ENCODE data around the gene CELA1. TPM values are rescaled to one million over a fixed set of nuclear protein-coding genes. Genes with fewer than 3 reads are reported as not detected.
A peak's percentile ranks its signal among the peaks of the same experiment; 100 is the strongest.

The CELA1 gene
- total RNA-seq, 1 donor from 2014 or later = not detected

DNA sequence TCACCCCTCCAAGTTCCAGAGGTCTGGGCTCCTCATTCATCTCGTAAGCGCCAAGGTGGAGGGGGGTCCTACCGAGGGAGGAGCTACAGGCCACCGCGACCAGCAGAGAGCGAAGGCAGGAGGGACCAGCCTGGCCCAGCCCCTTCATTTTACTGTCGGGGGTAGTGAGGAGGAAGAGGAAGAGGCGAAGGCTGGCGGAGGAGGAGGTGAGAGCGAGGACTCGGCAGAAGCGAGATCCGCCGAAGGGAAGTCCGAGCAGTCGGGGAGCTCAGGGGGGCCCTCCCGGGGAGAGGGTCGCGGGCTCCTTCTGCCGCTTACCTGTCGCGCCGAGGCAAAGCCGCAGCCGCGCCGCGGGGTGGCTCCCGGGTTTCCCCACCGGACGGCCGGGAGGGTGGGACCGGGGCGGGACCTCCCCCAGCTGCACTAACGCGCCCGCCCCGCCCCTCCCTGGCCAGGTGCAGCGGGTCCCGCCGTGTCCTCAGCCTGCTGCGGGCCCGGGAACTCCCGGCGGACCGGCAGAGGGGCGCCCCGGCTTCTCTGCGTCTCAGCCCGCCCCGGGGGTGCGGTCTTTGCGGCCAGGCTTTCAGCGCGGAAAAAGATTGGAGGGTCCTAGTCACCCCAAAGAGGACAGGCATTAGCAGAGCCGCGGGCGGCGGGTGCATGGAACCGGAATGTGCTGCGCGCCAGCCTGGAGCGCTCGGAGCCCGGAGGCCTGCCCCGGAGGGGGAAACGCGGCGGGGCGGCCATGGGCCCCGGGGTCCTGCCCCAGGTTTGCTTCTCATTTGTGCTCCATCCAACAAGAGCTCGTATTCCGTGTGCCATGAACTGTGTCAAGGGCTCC is 45.0 kb upstream of the CELA1 start, which contains the start of gene GALNT6:
Gene GALNT6 (minus strand): TSS at position 124 of the 841 bp plus-strand sequence. CDS start 11,625 bp downstream, outside the sequence.
- peaks cover 39% of the 10 kb centered on the region for H3K4me1 Mint-ChIP-seq (ENCODE audit: low read depth, unreplicated experiment)
- no peak for DNase-seq (ENCODE audit: low read depth)
- Histone ChIP-seq H3K27ac (ENCODE audit: low read depth, low read length) (no peak within 1 kb of the TSS), H3K9me3 (ENCODE audit: insufficient read depth, low read depth, low read length) (no peaks in the 10 kb centered on the region), H3K27me3 (ENCODE audit: insufficient read depth, low read length) (no peaks in the 10 kb centered on the region), H4K20me1 (ENCODE audit: insufficient read depth, low read length) (no peaks in the 10 kb centered on the region), H3K4me2 (ENCODE audit: low read length) (peak within 1 kb of the TSS; percentile 87), H3K4me1 (ENCODE audit: insufficient read depth, low read length) (peaks cover 48% of the 10 kb centered on the region), H2AFZ (ENCODE audit: low read depth, low read length) (peak within 1 kb of the TSS; percentile 87), H3K9ac (ENCODE audit: low read length) (peak within 1 kb of the TSS; percentile 78), H3K36me3 (ENCODE audit: insufficient read depth, low read length) (no peaks in the 10 kb centered on the region), H3K79me2 (ENCODE audit: insufficient read depth, low read length) (no peaks in the 10 kb centered on the region), H3K4me3 (ENCODE audit: insufficient read depth, low read depth, low read length) (peak within 1 kb of the TSS; percentile 59)
- no peaks in the 10 kb centered on the region for H3K36me3 Mint-ChIP-seq (ENCODE audit: low read depth, unreplicated experiment)
- no peak for FAIRE-seq
- no peaks in the 10 kb centered on the region for H3K27me3 Mint-ChIP-seq (ENCODE audit: low read depth, unreplicated experiment)
- TF ChIP-seq, protein P1, sequence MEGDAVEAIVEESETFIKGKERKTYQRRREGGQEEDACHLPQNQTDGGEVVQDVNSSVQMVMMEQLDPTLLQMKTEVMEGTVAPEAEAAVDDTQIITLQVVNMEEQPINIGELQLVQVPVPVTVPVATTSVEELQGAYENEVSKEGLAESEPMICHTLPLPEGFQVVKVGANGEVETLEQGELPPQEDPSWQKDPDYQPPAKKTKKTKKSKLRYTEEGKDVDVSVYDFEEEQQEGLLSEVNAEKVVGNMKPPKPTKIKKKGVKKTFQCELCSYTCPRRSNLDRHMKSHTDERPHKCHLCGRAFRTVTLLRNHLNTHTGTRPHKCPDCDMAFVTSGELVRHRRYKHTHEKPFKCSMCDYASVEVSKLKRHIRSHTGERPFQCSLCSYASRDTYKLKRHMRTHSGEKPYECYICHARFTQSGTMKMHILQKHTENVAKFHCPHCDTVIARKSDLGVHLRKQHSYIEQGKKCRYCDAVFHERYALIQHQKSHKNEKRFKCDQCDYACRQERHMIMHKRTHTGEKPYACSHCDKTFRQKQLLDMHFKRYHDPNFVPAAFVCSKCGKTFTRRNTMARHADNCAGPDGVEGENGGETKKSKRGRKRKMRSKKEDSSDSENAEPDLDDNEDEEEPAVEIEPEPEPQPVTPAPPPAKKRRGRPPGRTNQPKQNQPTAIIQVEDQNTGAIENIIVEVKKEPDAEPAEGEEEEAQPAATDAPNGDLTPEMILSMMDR (IDR thresholded peaks at IDR 0.05; ENCODE audit: insufficient read depth, low read depth, low read length) = no peak
- no peak for TF ChIP-seq EZH2 (IDR thresholded peaks at IDR 0.05; ENCODE audit: insufficient read depth, low read length)
- H3K4me3 Mint-ChIP-seq (ENCODE audit: unreplicated experiment) = peak within 1 kb of the TSS; percentile 87
- H3K27ac Mint-ChIP-seq (ENCODE audit: unreplicated experiment) = peak within 1 kb of the TSS; percentile 62
- no peaks in the 10 kb centered on the region for H3K9me3 Mint-ChIP-seq (ENCODE audit: unreplicated experiment)

DNA sequence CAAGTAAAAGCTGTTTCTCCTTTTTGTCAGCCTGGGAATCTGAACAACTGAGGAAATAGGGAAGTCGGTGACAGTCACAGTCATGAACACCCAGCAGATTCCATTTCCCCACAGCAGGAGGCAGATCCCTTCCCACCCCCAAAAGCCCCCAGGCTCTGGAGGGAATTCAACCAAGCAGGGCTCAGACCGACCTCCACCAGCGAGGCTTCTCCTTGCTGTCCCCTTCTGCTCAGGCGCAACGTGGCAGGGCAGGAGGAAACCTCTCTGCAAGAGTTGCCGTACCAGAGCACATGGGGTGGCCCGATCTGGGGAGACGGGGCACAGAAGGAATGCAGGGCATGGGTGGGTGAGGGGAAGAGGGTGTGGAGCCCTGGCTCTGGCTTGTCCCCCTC is 44.4 kb upstream of the CELA1 start:
- Histone ChIP-seq H3K27ac (ENCODE audit: low read depth, low read length) (no peak overlapping the region), H3K9ac (ENCODE audit: low read length) (peak overlapping the region; percentile 78), H3K9me3 (ENCODE audit: insufficient read depth, low read depth, low read length) (no peaks in the 10 kb centered on the region), H3K79me2 (ENCODE audit: insufficient read depth, low read length) (no peaks in the 10 kb centered on the region), H3K4me2 (ENCODE audit: low read length) (peak overlapping the region; percentile 87), H2AFZ (ENCODE audit: low read depth, low read length) (peak overlapping the region; percentile 87), H3K36me3 (ENCODE audit: insufficient read depth, low read length) (no peaks in the 10 kb centered on the region), H4K20me1 (ENCODE audit: insufficient read depth, low read length) (no peaks in the 10 kb centered on the region), H3K4me3 (ENCODE audit: insufficient read depth, low read depth, low read length) (peak overlapping the region; percentile 59), H3K27me3 (ENCODE audit: insufficient read depth, low read length) (no peaks in the 10 kb centered on the region), H3K4me1 (ENCODE audit: insufficient read depth, low read length) (peaks cover 48% of the 10 kb centered on the region)
- no peak for DNase-seq (ENCODE audit: low read depth)
- Mint-ChIP-seq H3K4me1 (ENCODE audit: low read depth, unreplicated experiment) (peaks cover 42% of the 10 kb centered on the region), H3K27me3 (ENCODE audit: low read depth, unreplicated experiment) (no peaks in the 10 kb centered on the region), H3K27ac (ENCODE audit: unreplicated experiment) (peak overlapping the region; percentile 62), H3K36me3 (ENCODE audit: low read depth, unreplicated experiment) (no peaks in the 10 kb centered on the region), H3K9me3 (ENCODE audit: unreplicated experiment) (no peaks in the 10 kb centered on the region), H3K4me3 (ENCODE audit: unreplicated experiment) (peak overlapping the region; percentile 87)
- FAIRE-seq = no peak
- TF ChIP-seq, protein P1 (IDR thresholded peaks at IDR 0.05; ENCODE audit: insufficient read depth, low read depth, low read length) = no peak
- no peak for TF ChIP-seq EZH2 (IDR thresholded peaks at IDR 0.05; ENCODE audit: insufficient read depth, low read length)

DNA sequence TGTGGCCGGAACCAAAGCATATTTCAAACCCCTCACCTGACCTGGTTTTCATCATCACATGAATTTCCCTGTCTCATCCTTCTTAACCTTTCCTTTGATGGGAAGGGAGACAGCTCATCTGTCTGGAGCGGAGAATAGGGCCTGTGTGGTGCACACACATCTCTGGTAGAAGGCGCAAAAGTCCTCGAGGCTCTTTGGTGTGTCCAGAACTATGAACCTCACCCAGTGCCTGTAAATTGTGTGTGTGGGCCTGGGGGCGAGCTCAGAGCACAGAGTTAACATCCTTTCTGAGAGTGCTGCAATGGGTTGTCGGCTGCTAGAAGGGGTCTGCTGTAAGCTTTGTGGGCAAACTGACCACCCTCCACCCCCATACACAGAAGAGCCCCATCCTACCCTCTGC is 44.0 kb upstream of the CELA1 start:
- H3K9ac ChIP-seq (ENCODE audit: low read length) = peak overlapping the region; percentile 78
- H3K4me1 ChIP-seq (ENCODE audit: insufficient read depth, low read length) = peaks cover 48% of the 10 kb centered on the region
- no peaks in the 10 kb centered on the region for H3K36me3 Mint-ChIP-seq (ENCODE audit: low read depth, unreplicated experiment)
- peak overlapping the region; percentile 62 for H3K27ac Mint-ChIP-seq (ENCODE audit: unreplicated experiment)
- H3K4me3 ChIP-seq (ENCODE audit: insufficient read depth, low read depth, low read length) = no peak overlapping the region
- H3K79me2 ChIP-seq (ENCODE audit: insufficient read depth, low read length) = no peaks in the 10 kb centered on the region
- no peaks in the 10 kb centered on the region for H3K36me3 ChIP-seq (ENCODE audit: insufficient read depth, low read length)
- no peak overlapping the region for H2AFZ ChIP-seq (ENCODE audit: low read depth, low read length)
- no peaks in the 10 kb centered on the region for H3K27me3 Mint-ChIP-seq (ENCODE audit: low read depth, unreplicated experiment)
- no peak for FAIRE-seq
- H3K27me3 ChIP-seq (ENCODE audit: insufficient read depth, low read length) = no peaks in the 10 kb centered on the region
- H3K4me3 Mint-ChIP-seq (ENCODE audit: unreplicated experiment) = peak overlapping the region; percentile 87
- no peaks in the 10 kb centered on the region for H4K20me1 ChIP-seq (ENCODE audit: insufficient read depth, low read length)
- H3K9me3 Mint-ChIP-seq (ENCODE audit: unreplicated experiment) = no peaks in the 10 kb centered on the region
- peaks cover 42% of the 10 kb centered on the region for H3K4me1 Mint-ChIP-seq (ENCODE audit: low read depth, unreplicated experiment)
- TF ChIP-seq, protein P1 (IDR thresholded peaks at IDR 0.05; ENCODE audit: insufficient read depth, low read depth, low read length) = no peak
- TF ChIP-seq EZH2 (IDR thresholded peaks at IDR 0.05; ENCODE audit: insufficient read depth, low read length) = no peak
- no peaks in the 10 kb centered on the region for H3K9me3 ChIP-seq (ENCODE audit: insufficient read depth, low read depth, low read length)
- no peak overlapping the region for H3K27ac ChIP-seq (ENCODE audit: low read depth, low read length)
- DNase-seq (ENCODE audit: low read depth) = no peak
- peak overlapping the region; percentile 87 for H3K4me2 ChIP-seq (ENCODE audit: low read length)
